ENCODE measurements around the gene NUBP2.

The NUBP2 gene

DNA sequence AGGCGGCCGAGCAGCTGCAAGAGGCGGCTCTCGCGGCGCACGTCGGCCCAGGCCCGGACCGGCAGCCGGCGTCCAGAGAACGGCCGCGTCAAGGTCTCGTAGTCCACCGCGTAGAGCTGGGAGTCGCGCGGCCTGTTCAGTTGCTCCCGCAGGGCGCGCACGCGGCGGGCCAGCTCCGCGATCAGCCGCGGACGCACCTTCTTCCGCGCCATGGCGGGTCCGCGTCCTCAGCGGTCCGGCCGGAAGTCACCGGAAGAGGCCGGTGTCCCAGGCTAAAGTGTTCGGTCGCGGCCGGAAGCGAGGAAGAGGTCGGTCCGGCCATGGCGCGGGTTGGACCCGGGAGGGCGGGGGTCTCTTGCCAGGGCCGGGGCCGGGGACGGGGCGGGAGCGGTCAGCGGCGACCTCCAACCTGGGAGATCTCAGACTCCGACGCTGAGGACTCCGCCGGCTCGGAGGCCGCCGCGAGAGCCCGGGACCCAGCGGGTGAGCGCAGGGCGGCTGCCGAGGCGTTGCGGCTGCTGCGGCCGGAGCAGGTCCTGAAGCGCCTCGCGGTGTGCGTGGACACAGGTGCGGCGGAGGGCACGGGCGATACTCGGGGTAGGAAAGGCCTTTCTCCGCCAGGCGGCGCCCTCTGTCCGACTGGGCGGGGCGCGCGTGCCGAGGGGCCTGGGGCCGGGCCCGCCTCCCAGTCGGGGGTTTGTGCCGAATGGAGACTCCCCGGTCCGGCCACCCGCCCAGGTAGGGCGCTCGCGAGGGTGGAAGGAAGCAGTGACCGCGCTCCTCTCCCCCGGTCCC, 9.7 kb upstream of the NUBP2 start, which contains the start of gene MRPS34:
Gene MRPS34, minus strand, starts transcription at position 227 of the 795 bp plus-strand sequence. Its CDS starts 15 bp downstream, at position 212.
- FAIRE-seq, result no peak

DNA sequence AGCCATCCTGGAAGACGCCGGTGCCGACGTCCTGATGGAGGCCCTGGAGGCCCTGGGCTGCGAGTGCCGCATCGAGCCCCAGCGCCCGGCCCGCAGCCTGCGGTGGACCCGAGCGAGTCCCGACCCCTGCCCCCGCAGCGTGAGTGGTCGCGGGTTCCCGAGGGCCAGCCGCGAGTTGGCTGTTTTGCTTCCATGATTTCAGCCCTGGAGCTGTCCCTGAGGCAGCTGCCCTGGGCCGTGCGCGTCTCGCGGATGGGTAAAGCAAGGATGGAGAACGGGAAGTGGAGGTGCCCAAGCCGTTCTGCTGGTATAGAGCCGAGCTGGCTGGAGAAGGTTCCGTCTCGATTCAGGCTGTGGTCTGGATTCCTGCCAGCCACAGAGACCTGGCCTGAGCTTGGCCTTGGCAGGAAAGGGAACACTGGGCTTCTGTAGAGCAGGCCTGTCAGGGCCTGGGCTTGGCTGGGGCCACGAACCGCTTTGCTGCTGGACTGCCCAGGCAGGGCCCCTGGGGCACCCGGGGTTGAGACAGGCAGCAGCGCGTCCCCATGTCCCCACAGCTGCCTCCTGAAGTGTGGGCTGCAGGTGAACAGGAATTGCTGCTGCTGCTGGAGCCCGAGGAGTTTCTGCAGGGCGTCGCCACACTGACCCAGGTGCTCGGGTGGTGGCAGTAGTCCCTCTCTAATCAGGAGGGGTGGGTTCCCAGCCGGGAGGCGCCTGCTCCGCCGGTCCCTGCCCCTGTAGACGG, 8.9 kb upstream of the NUBP2 start:
- FAIRE-seq, result no peak
- no peak for DNase-seq (ENCODE audit: insufficient read length, low spot score)
- TF ChIP-seq, protein P1, sequence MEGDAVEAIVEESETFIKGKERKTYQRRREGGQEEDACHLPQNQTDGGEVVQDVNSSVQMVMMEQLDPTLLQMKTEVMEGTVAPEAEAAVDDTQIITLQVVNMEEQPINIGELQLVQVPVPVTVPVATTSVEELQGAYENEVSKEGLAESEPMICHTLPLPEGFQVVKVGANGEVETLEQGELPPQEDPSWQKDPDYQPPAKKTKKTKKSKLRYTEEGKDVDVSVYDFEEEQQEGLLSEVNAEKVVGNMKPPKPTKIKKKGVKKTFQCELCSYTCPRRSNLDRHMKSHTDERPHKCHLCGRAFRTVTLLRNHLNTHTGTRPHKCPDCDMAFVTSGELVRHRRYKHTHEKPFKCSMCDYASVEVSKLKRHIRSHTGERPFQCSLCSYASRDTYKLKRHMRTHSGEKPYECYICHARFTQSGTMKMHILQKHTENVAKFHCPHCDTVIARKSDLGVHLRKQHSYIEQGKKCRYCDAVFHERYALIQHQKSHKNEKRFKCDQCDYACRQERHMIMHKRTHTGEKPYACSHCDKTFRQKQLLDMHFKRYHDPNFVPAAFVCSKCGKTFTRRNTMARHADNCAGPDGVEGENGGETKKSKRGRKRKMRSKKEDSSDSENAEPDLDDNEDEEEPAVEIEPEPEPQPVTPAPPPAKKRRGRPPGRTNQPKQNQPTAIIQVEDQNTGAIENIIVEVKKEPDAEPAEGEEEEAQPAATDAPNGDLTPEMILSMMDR (IDR thresholded peaks at IDR 0.05; ENCODE audit: insufficient read depth, missing control alignments), result no peak

More for the DNA sequence above, 9.7 kb upstream of the NUBP2 start, which contains the start of gene MRPS34:
- DNase-seq (ENCODE audit: insufficient read length, low spot score), result peak; percentile 70
- TF ChIP-seq, protein P1 (IDR thresholded peaks at IDR 0.05; ENCODE audit: insufficient read depth, missing control alignments), result peak; percentile 48

DNA sequence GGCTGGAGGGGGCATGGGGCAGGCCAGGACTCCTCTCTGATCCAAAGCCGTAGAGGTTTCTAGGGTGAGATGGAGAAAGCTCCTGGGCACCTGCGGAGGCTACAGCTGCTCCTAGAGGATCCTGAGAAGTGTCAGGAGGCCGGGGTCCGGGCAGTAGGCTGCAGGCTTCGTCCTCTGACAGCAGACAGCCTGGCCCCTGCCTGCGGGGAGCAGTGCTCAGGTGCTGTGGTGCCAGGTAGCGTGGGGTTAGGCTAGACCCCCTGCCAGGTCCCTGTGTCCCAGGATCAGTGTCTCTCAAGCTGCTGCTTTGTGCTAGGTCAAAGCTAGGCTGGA, 8.3 kb upstream of the NUBP2 start:
- DNase-seq (ENCODE audit: insufficient read length, low spot score) (no peak), FAIRE-seq (no peak)
- TF ChIP-seq, protein P1 (IDR thresholded peaks at IDR 0.05; ENCODE audit: insufficient read depth, missing control alignments), result no peak

DNA sequence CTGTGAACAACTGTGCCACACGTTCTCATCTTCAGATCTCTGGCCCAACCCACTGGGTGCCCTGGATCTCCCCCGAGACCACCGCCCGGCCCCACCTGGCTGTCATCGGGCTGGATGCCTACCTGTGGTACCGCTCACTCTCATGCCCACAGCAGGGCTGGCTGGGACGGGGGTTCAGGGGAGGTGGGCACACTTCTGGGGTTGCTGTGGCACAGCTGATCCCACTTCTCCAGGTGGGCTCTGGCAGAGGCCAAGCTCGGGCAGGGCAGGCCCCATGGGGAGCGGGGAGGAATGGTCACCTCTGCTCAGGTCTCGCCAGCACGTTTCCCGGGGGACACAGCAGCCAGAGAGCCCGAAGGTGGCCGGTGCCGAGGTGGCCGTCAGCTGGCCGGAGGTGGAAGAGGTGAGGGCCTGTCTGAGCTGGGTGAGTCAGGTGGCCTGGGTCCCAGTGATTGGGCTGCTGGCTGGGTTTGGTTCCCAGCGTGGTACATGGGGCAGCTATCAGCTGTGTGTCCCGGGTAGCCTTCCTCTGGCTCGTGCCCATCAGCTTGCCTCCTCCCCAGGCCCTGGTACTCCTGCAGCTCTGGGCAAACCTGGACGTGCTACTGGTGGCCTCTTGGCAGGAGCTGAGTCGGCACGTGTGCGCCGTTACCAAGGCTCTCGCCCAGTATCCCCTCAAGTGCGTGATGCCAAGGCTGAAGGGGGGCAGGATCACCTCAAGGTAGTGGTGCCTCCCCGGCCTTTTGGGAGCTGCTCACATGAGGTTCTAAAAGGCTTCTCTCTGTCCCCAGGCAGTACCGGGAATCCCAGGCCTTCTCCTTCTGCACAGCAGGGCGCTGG, 7.5 kb upstream of the NUBP2 start:
- FAIRE-seq (no peak), DNase-seq (ENCODE audit: insufficient read length, low spot score) (no peak)
- TF ChIP-seq, protein P1 (IDR thresholded peaks at IDR 0.05; ENCODE audit: insufficient read depth, missing control alignments), result no peak

DNA sequence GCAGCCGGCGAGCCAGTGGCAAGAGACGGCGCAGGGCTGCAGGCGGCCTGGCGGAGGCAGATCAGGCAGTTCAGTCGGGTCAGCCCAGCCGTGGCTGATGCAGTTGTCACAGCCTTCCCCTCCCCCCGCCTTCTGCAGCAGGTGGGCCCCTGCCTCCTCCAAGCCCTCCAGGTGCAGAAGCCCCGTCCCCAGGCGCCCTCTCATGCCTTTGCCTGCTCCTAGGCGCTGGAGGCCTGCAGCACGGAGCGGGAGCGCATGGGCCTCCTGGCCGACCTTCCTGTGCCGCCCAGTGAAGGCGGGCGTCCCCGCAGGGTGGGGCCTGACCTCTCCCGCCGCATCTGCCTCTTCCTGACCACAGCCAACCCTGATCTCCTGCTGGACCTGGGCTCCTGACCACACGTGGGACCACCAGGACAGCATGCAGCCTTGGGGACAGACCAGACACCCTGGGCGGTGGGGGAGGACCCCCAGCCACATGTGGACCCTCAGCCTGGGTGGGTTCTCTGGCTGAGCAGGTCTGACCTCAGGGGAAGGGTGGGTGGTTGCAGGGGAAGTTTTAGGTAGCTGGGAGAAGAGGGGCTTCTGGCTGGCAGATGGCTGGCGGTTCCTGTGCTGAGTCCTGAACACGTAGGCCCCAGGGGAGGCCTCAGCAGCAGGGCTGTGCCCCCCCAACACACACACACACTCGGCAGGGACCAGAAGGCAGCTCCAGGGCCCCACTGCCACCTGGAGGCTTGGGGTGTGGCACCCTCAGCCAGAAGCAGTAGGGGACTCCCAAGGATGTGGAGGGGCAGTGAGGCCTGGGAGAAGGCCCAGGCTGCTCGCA, 6.7 kb upstream of the NUBP2 start:
- no peak for FAIRE-seq
- TF ChIP-seq, protein P1 (IDR thresholded peaks at IDR 0.05; ENCODE audit: insufficient read depth, missing control alignments), result no peak
- no peak for DNase-seq (ENCODE audit: insufficient read length, low spot score)

DNA sequence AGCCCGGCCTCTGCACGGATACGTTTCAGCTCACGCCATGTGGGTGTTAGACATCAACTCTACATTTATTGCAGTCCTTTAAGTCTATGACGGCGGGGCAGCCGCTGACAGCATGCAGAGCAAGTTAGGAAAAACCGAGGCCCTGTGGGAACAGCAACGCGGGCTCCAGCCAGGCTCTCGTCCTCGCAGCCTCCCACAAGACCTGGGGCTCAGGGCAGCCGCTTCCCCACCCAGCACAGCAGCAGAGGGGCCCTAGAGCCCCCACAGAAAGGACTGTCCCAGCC, 6.1 kb upstream of the NUBP2 start:
- FAIRE-seq (no peak), DNase-seq (ENCODE audit: insufficient read length, low spot score) (no peak)
- TF ChIP-seq, protein P1 (IDR thresholded peaks at IDR 0.05; ENCODE audit: insufficient read depth, missing control alignments), result no peak

Measured in D721Med (cell line).